Thyroid gland (tissue), 4 donors: ENCODE data around the gene DNAAF5.

Experiments used
- CTCF ChIP-seq, 6 experiments: fragments of 200-600 bp in 3 of 6; fragments of 450-650 bp in 3 of 6; sonication (generic) in 3 of 6; IDR thresholded peaks; one replicate each; pipeline ENCODE4 v1.5.1; 2016 to 2019; ENCODE audit warnings: antibody characterized with exemption in 6 of 6, mild to moderate bottlenecking in 2 of 6, inconsistent platforms in 1 of 6, moderate library complexity in 1 of 6
- POLR2A ChIP-seq, 2 donors: fragments of 450-650 bp; IDR thresholded peaks; one replicate each; pipeline ENCODE4 v1.6.1; 2017; ENCODE audit warnings: antibody characterized with exemption in 2 of 2, mild to moderate bottlenecking in 2 of 2, moderate library complexity in 1 of 2

- no peak for TF ChIP-seq CTCF (IDR thresholded peaks at IDR 0.05)
- no peak for TF ChIP-seq POLR2A (IDR thresholded peaks at IDR 0.05)
These were observed 1.1 kb upstream of the DNAAF5 start for GRCh38 chr7:725223-726005.
